Ascending aorta (tissue), 2 donors: ENCODE data around the gene ENTPD5. TPM values are rescaled to one million over a fixed set of nuclear protein-coding genes. Genes with fewer than 3 reads are reported as not detected.
"Not testable (repeated sequence)": the region's sequence is repeated elsewhere in the genome, so short reads cannot be mapped to it uniquely, and the experiment has no call there.

Experiments used
- DNase-seq, 2 donors: peaks; one replicate each; pipeline ENCODE4 v3.0.0-alpha.2; 2019; ENCODE audit warnings: low spot score in 2 of 2
- H3K27ac ChIP-seq, 2 donors: fragments of 200-600 bp; sonication (generic); one replicate each; pipeline ENCODE4 v1.5.1; 2016 to 2017; ENCODE audit warnings: mild to moderate bottlenecking in 1 of 2
- H3K27me3 ChIP-seq: fragments of 200-600 bp; sonication (generic); one replicate; pipeline ENCODE4 v1.5.1; 2017
- H3K36me3 ChIP-seq, 2 donors: fragments of 200-600 bp; sonication (generic); one replicate each; pipeline ENCODE4 v1.5.1; 2016
- H3K4me1 ChIP-seq, 2 donors: fragments of 200-600 bp; sonication (generic); one replicate each; pipeline ENCODE4 v1.5.1; 2016 to 2017; ENCODE audit warnings: mild to moderate bottlenecking in 1 of 2
- H3K4me3 ChIP-seq, 2 donors: fragments of 200-600 bp; sonication (generic); one replicate each; pipeline ENCODE4 v1.5.1; 2016 to 2017; ENCODE audit warnings: mild to moderate bottlenecking in 1 of 2
- H3K9me3 ChIP-seq, 2 donors: fragments of 200-600 bp; sonication (generic); one replicate each; pipeline ENCODE4 v1.5.1; 2016
- intact Hi-C: fragments of 100-400 bp; cut with DNase I; formaldehyde crosslinking; loops from one replicate; pipeline ENCODE4 v1.15.1; 2023
- total RNA-seq: library from RNA; depleted of rRNA; stranded (reverse); fragments of >200 nt; gene quantifications from one replicate; pipeline ENCODE4 v1.1.0, GENCODE V29; 2016
- TF ChIP-seq, protein P1 (sequence below), 3 experiments: fragments of 200-600 bp in 2 of 3; fragments of 450-650 bp in 1 of 3; sonication (generic) in 2 of 3; IDR thresholded peaks; one replicate each; pipeline ENCODE4 v1.5.1; 2016 to 2019; ENCODE audit warnings: antibody characterized with exemption in 3 of 3, mild to moderate bottlenecking in 1 of 3, moderate library complexity in 1 of 3

The ENTPD5 gene
- total RNA-seq, 1 donor from 2014 or later: 2.6 TPM

DNA sequence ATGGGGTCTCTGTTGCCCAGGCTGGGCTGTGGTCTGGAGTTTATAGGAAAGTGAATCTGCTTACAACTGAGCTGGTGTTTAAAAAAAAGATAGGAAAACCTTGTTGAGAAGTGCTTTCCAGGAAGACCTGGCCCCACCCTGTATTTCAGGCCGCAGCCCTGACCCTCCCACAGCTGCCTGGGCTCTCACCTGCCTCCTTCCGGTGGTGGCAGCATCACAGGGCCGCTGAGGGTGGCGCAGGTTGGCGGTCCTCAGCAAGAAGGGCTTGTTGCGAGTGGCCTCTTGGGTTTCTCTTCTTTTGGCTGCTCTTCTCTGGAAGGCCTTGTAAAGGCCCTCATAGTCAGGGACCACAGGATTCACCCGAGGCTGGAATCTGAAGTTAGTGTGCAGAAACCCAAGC, 76.9 kb downstream of the ENTPD5 start:
- Histone ChIP-seq H3K4me3 (no peak overlapping the region), H3K36me3 (peaks cover 36 to 42% of the 10 kb centered on the region in 2 donors), H3K4me1 (no peaks in the 10 kb centered on the region), H3K9me3 (no peaks in the 10 kb centered on the region), H3K27me3 (no peaks in the 10 kb centered on the region), H3K27ac (no peak overlapping the region)
- intact Hi-C loops: no loop called here
- TF ChIP-seq, protein P1, sequence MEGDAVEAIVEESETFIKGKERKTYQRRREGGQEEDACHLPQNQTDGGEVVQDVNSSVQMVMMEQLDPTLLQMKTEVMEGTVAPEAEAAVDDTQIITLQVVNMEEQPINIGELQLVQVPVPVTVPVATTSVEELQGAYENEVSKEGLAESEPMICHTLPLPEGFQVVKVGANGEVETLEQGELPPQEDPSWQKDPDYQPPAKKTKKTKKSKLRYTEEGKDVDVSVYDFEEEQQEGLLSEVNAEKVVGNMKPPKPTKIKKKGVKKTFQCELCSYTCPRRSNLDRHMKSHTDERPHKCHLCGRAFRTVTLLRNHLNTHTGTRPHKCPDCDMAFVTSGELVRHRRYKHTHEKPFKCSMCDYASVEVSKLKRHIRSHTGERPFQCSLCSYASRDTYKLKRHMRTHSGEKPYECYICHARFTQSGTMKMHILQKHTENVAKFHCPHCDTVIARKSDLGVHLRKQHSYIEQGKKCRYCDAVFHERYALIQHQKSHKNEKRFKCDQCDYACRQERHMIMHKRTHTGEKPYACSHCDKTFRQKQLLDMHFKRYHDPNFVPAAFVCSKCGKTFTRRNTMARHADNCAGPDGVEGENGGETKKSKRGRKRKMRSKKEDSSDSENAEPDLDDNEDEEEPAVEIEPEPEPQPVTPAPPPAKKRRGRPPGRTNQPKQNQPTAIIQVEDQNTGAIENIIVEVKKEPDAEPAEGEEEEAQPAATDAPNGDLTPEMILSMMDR (IDR thresholded peaks at IDR 0.05): no peak
- no peak for DNase-seq

DNA sequence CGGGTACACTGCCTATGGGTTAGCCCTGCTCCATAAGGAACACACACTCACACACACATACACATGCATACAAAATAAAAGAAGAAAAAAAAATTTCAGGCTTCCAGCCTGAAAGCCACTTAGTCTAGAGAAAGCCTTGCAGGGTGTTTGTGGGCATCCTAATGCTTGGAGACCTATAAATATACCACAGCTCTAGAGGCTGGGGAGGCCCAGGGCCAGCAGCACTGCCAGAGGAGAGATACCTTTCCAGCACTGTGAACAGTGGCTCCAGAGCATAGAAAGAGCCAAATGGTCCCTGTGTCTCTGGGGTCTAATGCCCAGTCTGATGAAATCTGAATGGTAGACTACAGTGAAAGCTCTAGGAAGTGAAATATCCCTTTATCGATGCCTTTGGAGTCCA, 82.1 kb downstream of the ENTPD5 start:
- no peak overlapping the region for H3K4me3 ChIP-seq
- DNase-seq: no peak
- H3K27me3 ChIP-seq: no peaks in the 10 kb centered on the region
- H3K36me3 ChIP-seq: peaks cover 60 to 68% of the 10 kb centered on the region in 2 donors
- TF ChIP-seq, protein P1 (IDR thresholded peaks at IDR 0.05): no peak
- H3K4me1 ChIP-seq: no peaks in the 10 kb centered on the region
- H3K27ac ChIP-seq: no peak overlapping the region
- intact Hi-C loops: no loop called here
- H3K9me3 ChIP-seq: no peaks in the 10 kb centered on the region

DNA sequence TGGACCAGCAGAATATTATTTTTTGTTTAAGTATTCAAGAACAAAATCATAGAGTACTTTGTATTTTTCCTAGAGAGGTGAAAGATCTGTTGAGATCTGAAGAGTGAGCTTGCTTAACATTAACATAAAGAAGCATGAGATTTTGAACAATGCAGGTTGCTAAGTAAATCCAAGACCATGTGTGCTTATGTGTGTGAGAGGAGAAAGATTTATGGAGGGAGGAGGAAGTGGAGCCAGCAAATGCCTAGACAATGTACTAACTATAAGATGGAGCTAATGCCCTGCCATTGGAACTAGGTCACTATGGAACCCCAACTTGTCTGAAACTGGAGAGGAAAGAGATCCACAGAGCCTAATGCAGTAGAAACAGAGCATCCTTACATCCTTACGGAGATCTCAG, 82.5 kb downstream of the ENTPD5 start:
- intact Hi-C loops: no loop called here
- DNase-seq: no peak
- H3K36me3 ChIP-seq: peaks cover 64 to 69% of the 10 kb centered on the region in 2 donors
- no peaks in the 10 kb centered on the region for H3K9me3 ChIP-seq
- H3K27ac ChIP-seq: no peak overlapping the region
- H3K4me3 ChIP-seq: no peak overlapping the region
- H3K27me3 ChIP-seq: no peaks in the 10 kb centered on the region
- TF ChIP-seq, protein P1 (IDR thresholded peaks at IDR 0.05): no peak
- H3K4me1 ChIP-seq: no peaks in the 10 kb centered on the region

DNA sequence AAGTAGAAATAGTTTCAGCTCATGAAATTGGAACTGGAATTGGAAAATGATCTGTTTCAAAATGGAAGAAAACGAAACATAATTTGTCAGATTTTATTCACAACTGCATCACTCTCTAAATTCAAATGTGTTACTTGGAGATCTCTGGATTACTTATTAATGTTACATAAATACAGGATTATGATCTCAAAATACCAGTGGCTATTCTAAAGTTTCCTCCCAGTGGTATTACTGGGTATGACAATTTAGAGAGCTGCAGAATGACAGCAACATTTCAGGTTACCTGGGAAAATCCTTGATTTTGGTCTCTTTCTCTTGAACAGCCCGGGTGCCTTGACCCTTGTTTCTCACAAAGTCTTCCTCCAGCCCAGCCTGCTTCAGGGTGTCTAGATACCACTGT, 83.4 kb downstream of the ENTPD5 start:
- Histone ChIP-seq H3K4me3 (no peak overlapping the region), H3K9me3 (no peaks in the 10 kb centered on the region), H3K4me1 (no peaks in the 10 kb centered on the region), H3K27me3 (no peaks in the 10 kb centered on the region), H3K36me3 (peaks cover 72 to 77% of the 10 kb centered on the region in 2 donors), H3K27ac (no peak overlapping the region)
- TF ChIP-seq, protein P1 (IDR thresholded peaks at IDR 0.05): no peak
- intact Hi-C loops: no loop called here
- DNase-seq: no peak

DNA sequence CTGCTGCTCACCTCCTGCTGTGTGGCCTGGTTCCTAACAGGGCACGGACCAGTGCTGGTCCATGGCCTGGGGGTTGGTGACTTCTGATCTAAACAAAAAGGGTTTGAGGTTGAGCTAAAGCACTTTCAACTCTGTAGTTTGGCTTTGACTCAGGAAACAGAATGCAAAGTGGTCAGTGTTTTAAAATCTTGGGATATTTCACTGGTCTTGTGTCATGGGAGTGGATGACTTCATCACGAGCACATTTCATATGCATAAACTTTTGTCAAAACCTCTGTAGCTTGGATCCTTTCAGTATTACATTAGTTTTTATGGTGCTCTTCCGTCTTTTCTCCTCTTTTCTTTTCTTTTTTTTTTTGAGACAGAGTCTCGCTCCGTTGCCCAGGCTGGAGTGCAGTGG, 94.8 kb downstream of the ENTPD5 start:
- Histone ChIP-seq H3K36me3 (peaks cover 78 to 96% of the 10 kb centered on the region in 2 donors), H3K27me3 (no peaks in the 10 kb centered on the region), H3K4me1 (no peaks in the 10 kb centered on the region), H3K9me3 (no peaks in the 10 kb centered on the region), H3K4me3 (no peak overlapping the region), H3K27ac (no peak overlapping the region)
- intact Hi-C loops: no loop called here
- TF ChIP-seq, protein P1 (IDR thresholded peaks at IDR 0.05): no peak
- DNase-seq: no peak

DNA sequence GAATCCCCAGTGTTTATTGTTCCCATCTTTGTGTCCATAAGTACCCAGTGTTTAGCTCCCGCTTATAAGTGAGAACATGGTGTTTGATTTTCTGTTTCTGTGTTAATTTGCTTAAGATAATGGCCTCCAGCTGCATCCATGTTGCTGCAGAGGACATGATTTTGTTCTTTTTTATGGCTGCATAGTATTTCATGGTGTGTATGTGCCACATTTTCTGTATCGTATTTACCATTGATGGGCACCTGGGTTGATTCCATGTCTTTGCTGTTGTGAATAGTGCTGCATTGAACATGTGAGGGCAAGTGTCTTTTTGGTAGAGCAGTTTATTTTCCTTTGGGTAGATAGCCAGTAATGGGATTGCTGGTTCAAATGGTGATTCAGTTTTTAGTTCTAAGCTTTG, 99.6 kb downstream of the ENTPD5 start:
- intact Hi-C loops, H3K27ac ChIP-seq, H3K27me3 ChIP-seq, H3K9me3 ChIP-seq, DNase-seq, H3K4me1 ChIP-seq, H3K4me3 ChIP-seq: not testable (repeated sequence)
- peaks cover 43 to 72% of the 10 kb centered on the region in 2 donors for H3K36me3 ChIP-seq
